Caco-2 (cell line): ENCODE data around the gene MB21D2. TPM values are rescaled to one million over a fixed set of nuclear protein-coding genes. Genes with fewer than 3 reads are reported as not detected.

Source experiments
- BruUV-seq: library from RNA; stranded (reverse); fragments of 400-500 nt; replicated peaks from 2 replicates; lab custom pipeline; 2021; lab: Mats Ljungman, UMichigan
- CTCF ChIA-PET: fragments of 300-600 bp; sonication (Branson Sonifier 250); formaldehyde crosslinking; loops from one replicate; lab custom pipeline; 2022; ENCODE audit warnings: antibody characterized with exemption; lab: Charles Lee
- POLR2A ChIA-PET: fragments of 300-600 bp; sonication (Branson Sonifier 250); formaldehyde crosslinking; loops from one replicate; lab custom pipeline; 2022; ENCODE audit warnings: antibody characterized with exemption; lab: Charles Lee
- DNase-seq, 2 experiments: peaks; one replicate each; pipeline versions ENCODE4 v3.0.0 to v3.0.0-alpha.2; 2020 to 2022
- H3K27me3 ChIP-seq: replicated peaks from 2 replicates; pipeline ENCODE4 v1.6.0; 2011; ENCODE audit warnings: low read length; ENCODE audit not compliant: control insufficient read depth, insufficient read depth
- H3K36me3 ChIP-seq: 2 replicates; pipeline ENCODE4 v1.5.1; 2011; ENCODE audit warnings: low read length; ENCODE audit not compliant: control insufficient read depth, insufficient read depth
- H3K4me1 ChIP-seq: fragments of 250-450 bp; sonication (Bioruptor Pico); 2 replicates; pipeline ENCODE4 v1.5.1; 2020; ENCODE audit warnings: mild to moderate bottlenecking
- H3K4me3 ChIP-seq: 2 replicates; pipeline ENCODE4 v1.5.1; 2011; ENCODE audit warnings: low read depth, mild to moderate bottlenecking, control low read depth, low read length
- H3K9me3 ChIP-seq: fragments of 250-450 bp; sonication (Bioruptor Pico); 2 replicates; pipeline ENCODE4 v1.5.1; 2020; ENCODE audit warnings: mild to moderate bottlenecking, moderate library complexity
- H3K27ac Mint-ChIP-seq: one replicate; pipeline ENCODE4 v1.8.0; 2022; ENCODE audit warnings: mixed read lengths; ENCODE audit not compliant: unreplicated experiment
- H3K27me3 Mint-ChIP-seq: one replicate; pipeline ENCODE4 v1.8.0; 2022; ENCODE audit warnings: mixed read lengths; ENCODE audit not compliant: insufficient read depth, unreplicated experiment
- H3K36me3 Mint-ChIP-seq: one replicate; pipeline ENCODE4 v1.8.0; 2022; ENCODE audit warnings: mild to moderate bottlenecking, mixed read lengths; ENCODE audit not compliant: insufficient read depth, unreplicated experiment
- H3K4me1 Mint-ChIP-seq: one replicate; pipeline ENCODE4 v1.8.0; 2022; ENCODE audit warnings: low read depth, mixed read lengths; ENCODE audit not compliant: unreplicated experiment
- H3K4me3 Mint-ChIP-seq: one replicate; pipeline ENCODE4 v1.8.0; 2022; ENCODE audit warnings: mild to moderate bottlenecking, moderate library complexity, mixed read lengths; ENCODE audit not compliant: unreplicated experiment
- H3K9me3 Mint-ChIP-seq: one replicate; pipeline ENCODE4 v1.8.0; 2022; ENCODE audit warnings: mixed read lengths; ENCODE audit not compliant: unreplicated experiment
- intact Hi-C: fragments of 100-400 bp; cut with micrococcal nuclease; formaldehyde crosslinking; loops from one replicate; pipeline ENCODE4 v1.10.0; 2022; ENCODE audit not compliant: unreplicated experiment
- total RNA-seq: library from RNA; stranded (reverse); gene quantifications from 2 replicates; pipeline ENCODE4 v1.2.3, GENCODE V29; 2022
- TF ChIP-seq, protein P1 (sequence below), 2 experiments: fragments of 200-600 bp in 1 of 2; IDR thresholded peaks; 1 replicate in 1 of 2; 2 replicates in 1 of 2; pipeline versions ENCODE4 v1.5.1 to v1.8.0; 2011 to 2022; ENCODE audit warnings: antibody characterized with exemption in 1 of 2, control low read depth in 1 of 2, inconsistent platforms in 1 of 2, low read depth in 1 of 2, low read length in 1 of 2, mild to moderate bottlenecking in 1 of 2, moderate library complexity in 1 of 2; ENCODE audit not compliant: insufficient read depth in 1 of 2, severe bottlenecking in 1 of 2, unreplicated experiment in 1 of 2

MB21D2 gene
- total RNA-seq, 1 experiment from 2014 or later = 11.0 TPM

DNA sequence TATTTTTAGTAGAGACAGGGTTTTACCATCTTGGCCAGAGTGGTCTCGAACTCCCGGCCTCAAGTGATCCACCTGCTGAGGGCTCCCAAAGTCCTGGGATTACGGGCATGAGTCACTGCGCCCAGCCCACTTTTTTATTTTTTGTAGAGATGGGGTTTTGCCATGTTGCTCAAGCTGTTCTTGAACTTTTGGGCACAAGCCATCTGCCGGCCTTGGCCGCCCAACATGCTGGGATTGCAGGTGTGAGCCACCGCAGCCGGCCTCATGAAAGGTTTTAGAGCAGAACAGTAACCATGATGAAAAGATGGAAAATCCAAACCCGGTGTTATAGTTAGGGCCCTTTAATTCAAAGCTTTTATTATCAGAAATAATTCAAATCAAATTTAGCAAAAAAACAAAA, 15.6 kb upstream of the MB21D2 start:
- intact Hi-C loops = no loop called here
- CTCF ChIA-PET = no interaction called here
- Histone ChIP-seq H3K9me3 (no peaks in the 10 kb centered on the region), H3K4me1 (peaks cover 14% of the 10 kb centered on the region), H3K36me3 (no peaks in the 10 kb centered on the region), H3K27me3 (no peaks in the 10 kb centered on the region), H3K4me3 (no peak overlapping the region)
- Mint-ChIP-seq H3K4me1 (peaks cover 7% of the 10 kb centered on the region), H3K27ac (no peak overlapping the region), H3K36me3 (no peaks in the 10 kb centered on the region), H3K27me3 (no peaks in the 10 kb centered on the region), H3K9me3 (no peaks in the 10 kb centered on the region), H3K4me3 (no peak overlapping the region)
- TF ChIP-seq, protein P1, sequence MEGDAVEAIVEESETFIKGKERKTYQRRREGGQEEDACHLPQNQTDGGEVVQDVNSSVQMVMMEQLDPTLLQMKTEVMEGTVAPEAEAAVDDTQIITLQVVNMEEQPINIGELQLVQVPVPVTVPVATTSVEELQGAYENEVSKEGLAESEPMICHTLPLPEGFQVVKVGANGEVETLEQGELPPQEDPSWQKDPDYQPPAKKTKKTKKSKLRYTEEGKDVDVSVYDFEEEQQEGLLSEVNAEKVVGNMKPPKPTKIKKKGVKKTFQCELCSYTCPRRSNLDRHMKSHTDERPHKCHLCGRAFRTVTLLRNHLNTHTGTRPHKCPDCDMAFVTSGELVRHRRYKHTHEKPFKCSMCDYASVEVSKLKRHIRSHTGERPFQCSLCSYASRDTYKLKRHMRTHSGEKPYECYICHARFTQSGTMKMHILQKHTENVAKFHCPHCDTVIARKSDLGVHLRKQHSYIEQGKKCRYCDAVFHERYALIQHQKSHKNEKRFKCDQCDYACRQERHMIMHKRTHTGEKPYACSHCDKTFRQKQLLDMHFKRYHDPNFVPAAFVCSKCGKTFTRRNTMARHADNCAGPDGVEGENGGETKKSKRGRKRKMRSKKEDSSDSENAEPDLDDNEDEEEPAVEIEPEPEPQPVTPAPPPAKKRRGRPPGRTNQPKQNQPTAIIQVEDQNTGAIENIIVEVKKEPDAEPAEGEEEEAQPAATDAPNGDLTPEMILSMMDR (IDR thresholded peaks at IDR 0.05; ENCODE audit: insufficient read depth in 1 of 2, low read depth in 1 of 2, low read length in 1 of 2, severe bottlenecking in 1 of 2, unreplicated experiment in 1 of 2) = no peak
- POLR2A ChIA-PET = no interaction called here
- BruUV-seq = no TSS peak
- DNase-seq = no peak

DNA sequence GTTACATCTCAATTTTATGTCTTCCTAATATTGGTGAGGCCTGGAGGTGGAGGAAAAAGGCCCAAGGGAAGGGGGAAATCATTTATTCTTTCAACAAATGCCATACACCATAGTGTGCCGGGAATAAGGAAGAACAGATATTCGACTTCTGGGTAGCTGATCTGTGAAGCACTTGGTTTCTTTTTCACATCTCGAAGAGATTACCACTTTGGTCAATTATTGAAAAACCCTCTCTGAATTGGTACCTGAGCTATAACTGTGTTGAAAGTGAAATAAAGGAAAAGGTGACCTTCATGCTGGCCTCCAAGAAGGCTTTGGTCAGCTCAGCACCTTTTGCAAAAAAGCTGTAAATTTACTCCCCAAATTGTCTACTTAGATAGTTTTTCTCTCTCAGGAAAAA, 14.2 kb upstream of the MB21D2 start:
- no peaks in the 10 kb centered on the region for H3K36me3 Mint-ChIP-seq
- ChIA-PET CTCF (no interaction called here), POLR2A (no interaction called here)
- Histone ChIP-seq H3K27me3 (no peaks in the 10 kb centered on the region), H3K4me3 (no peak overlapping the region), H3K9me3 (no peaks in the 10 kb centered on the region), H3K36me3 (no peaks in the 10 kb centered on the region), H3K4me1 (peaks cover 14% of the 10 kb centered on the region)
- intact Hi-C loops = no loop called here
- no peak for DNase-seq
- H3K27me3 Mint-ChIP-seq = no peaks in the 10 kb centered on the region
- BruUV-seq = no TSS peak
- H3K4me3 Mint-ChIP-seq = no peak overlapping the region
- H3K27ac Mint-ChIP-seq = no peak overlapping the region
- H3K9me3 Mint-ChIP-seq = no peaks in the 10 kb centered on the region
- TF ChIP-seq, protein P1 (IDR thresholded peaks at IDR 0.05; ENCODE audit: insufficient read depth in 1 of 2, low read depth in 1 of 2, low read length in 1 of 2, severe bottlenecking in 1 of 2, unreplicated experiment in 1 of 2) = no peak
- peaks cover 13% of the 10 kb centered on the region for H3K4me1 Mint-ChIP-seq

DNA sequence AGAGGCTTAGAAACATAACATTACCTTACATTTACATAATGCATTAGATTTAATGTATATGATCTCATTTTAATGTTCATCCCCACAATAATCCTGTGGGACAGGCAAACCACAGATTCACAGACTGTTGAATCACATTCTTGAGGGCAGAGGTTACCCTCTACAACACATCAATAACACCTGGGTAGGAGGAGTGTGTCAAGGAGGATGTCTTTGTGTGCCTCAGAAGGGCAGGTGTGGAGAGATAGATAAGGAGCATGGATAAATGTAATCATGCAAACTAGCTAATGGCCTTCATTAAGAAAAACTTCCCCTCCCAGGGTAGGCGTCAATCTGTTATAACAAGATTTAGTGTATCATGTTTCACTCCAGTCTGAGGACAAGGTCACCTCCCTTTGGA, 12.9 kb upstream of the MB21D2 start:
- CTCF ChIA-PET = interaction anchor here (0.6 kb wide), 1 partner anchor 91 kb away, joined by 4 read pairs; no protein-coding TSS in a partner anchor
- POLR2A ChIA-PET = no interaction called here
- no TSS peak for BruUV-seq

More for the DNA sequence above, 12.9 kb upstream of the MB21D2 start:
- Histone ChIP-seq H3K36me3 (no peaks in the 10 kb centered on the region), H3K9me3 (no peaks in the 10 kb centered on the region), H3K4me3 (no peak overlapping the region), H3K4me1 (peaks cover 14% of the 10 kb centered on the region), H3K27me3 (no peaks in the 10 kb centered on the region)
- intact Hi-C loops = no loop called here
- Mint-ChIP-seq H3K36me3 (no peaks in the 10 kb centered on the region), H3K27ac (no peak overlapping the region), H3K27me3 (no peaks in the 10 kb centered on the region), H3K9me3 (no peaks in the 10 kb centered on the region), H3K4me1 (peaks cover 14% of the 10 kb centered on the region), H3K4me3 (no peak overlapping the region)
- TF ChIP-seq, protein P1 (IDR thresholded peaks at IDR 0.05; ENCODE audit: insufficient read depth in 1 of 2, low read depth in 1 of 2, low read length in 1 of 2, severe bottlenecking in 1 of 2, unreplicated experiment in 1 of 2) = no peak
- DNase-seq = no peak
